CD1c-positive myeloid dendritic cell (primary cell): Measurements from ENCODE around the gene LEMD1.

Source experiments
- DNase-seq: peaks from one replicate; pipeline ENCODE4 v3.0.0-alpha.2; 2016; ENCODE audit errors: extremely low spot score

The LEMD1 gene

GRCh38 chr1:205354259-205355074 lies 67.4 kb downstream of the LEMD1 start:
- DNase-seq: peak; percentile 71

- DNase-seq: no peak
Measured at GRCh38 chr1:205353612-205354011, 68.2 kb downstream of the LEMD1 start.

- no peak for DNase-seq
Measured at GRCh38 chr1:205353191-205353590, 68.7 kb downstream of the LEMD1 start.

GRCh38 chr1:205351984-205352713 lies 69.7 kb downstream of the LEMD1 start:
- DNase-seq: no peak

GRCh38 chr1:205350691-205351141 lies 71.1 kb downstream of the LEMD1 start:
- DNase-seq: no peak

- DNase-seq: no peak
Measured at GRCh38 chr1:205350124-205350523, 71.7 kb downstream of the LEMD1 start.

GRCh38 chr1:205348554-205349487 lies 73.0 kb downstream of the LEMD1 start:
- DNase-seq: no peak

- DNase-seq: no peak
Measured at GRCh38 chr1:205346956-205347574, 74.8 kb downstream of the LEMD1 start.

GRCh38 chr1:205345761-205346160 lies 76.1 kb downstream of the LEMD1 start:
- DNase-seq: no peak

- peak; percentile 46 for DNase-seq
Measured at GRCh38 chr1:205344066-205344928, 77.6 kb downstream of the LEMD1 start.

- DNase-seq: no peak
Measured at GRCh38 chr1:205343431-205344065, 78.3 kb downstream of the LEMD1 start.

GRCh38 chr1:205342986-205343385 lies 78.9 kb downstream of the LEMD1 start:
- DNase-seq: no peak

- DNase-seq: no peak
Measured at GRCh38 chr1:205340676-205341075, 81.2 kb downstream of the LEMD1 start.

GRCh38 chr1:205339717-205340116 lies 82.1 kb downstream of the LEMD1 start:
- DNase-seq: peak; percentile 36

GRCh38 chr1:205339197-205339702 lies 82.6 kb downstream of the LEMD1 start:
- no peak for DNase-seq

GRCh38 chr1:205338011-205338410 lies 83.8 kb downstream of the LEMD1 start:
- no peak for DNase-seq

- DNase-seq: no peak
Measured at GRCh38 chr1:205337481-205337880, 84.4 kb downstream of the LEMD1 start.

GRCh38 chr1:205335692-205336091 lies 86.2 kb downstream of the LEMD1 start:
- DNase-seq: peak; percentile 81

- DNase-seq: no peak
Measured at GRCh38 chr1:205332015-205332791, 89.7 kb downstream of the LEMD1 start.
